HEK293T (cell line): ENCODE results near the gene CTNNAL1.

Source experiments
- CTCF ChIA-PET: fragments of 350-600 bp; formaldehyde crosslinking; extraction: SDS; loops from one replicate; lab custom pipeline; 2021; ENCODE audit warnings: antibody characterized with exemption, inconsistent platforms; lab: Yijun Ruan, JAX
- POLR2A ChIA-PET: fragments of 350-600 bp; formaldehyde crosslinking; extraction: SDS; loops from one replicate; lab custom pipeline; 2020; ENCODE audit warnings: antibody characterized with exemption, inconsistent platforms; lab: Yijun Ruan, JAX
- DNase-seq: peaks from one replicate; pipeline ENCODE4 v3.0.0; 2012; ENCODE audit warnings: mixed read lengths; ENCODE audit errors: extremely low spot score
- ARNT ChIP-seq: fragments of 450-650 bp; IDR thresholded peaks from 2 replicates; pipeline ENCODE4 v1.6.1; 2017; ENCODE audit warnings: mild to moderate bottlenecking
- BHLHE40 ChIP-seq: fragments of 450-650 bp; IDR thresholded peaks from 2 replicates; pipeline ENCODE4 v1.6.1; 2016; ENCODE audit warnings: mild to moderate bottlenecking, moderate library complexity, borderline replicate concordance
- CTBP1 ChIP-seq: fragments of 450-650 bp; IDR thresholded peaks from 2 replicates; pipeline ENCODE4 v1.6.1; 2016; ENCODE audit warnings: borderline replicate concordance
- ELF4 ChIP-seq: fragments of 450-650 bp; IDR thresholded peaks from 2 replicates; pipeline ENCODE4 v1.6.1; 2017; ENCODE audit warnings: antibody characterized with exemption
- FOXA1 ChIP-seq: fragments of 450-650 bp; IDR thresholded peaks from 2 replicates; pipeline ENCODE4 v1.6.1; 2016; ENCODE audit warnings: mild to moderate bottlenecking
- FOXK2 ChIP-seq: fragments of 450-650 bp; IDR thresholded peaks from 2 replicates; pipeline ENCODE4 v1.6.1; 2016; ENCODE audit warnings: mild to moderate bottlenecking
- FOXM1 ChIP-seq: fragments of 450-650 bp; IDR thresholded peaks from 2 replicates; pipeline ENCODE4 v1.6.1; 2017; ENCODE audit warnings: mild to moderate bottlenecking, borderline replicate concordance
- HDGF ChIP-seq: fragments of 450-650 bp; IDR thresholded peaks from 2 replicates; pipeline ENCODE4 v1.6.1; 2017; ENCODE audit warnings: antibody characterized with exemption, borderline replicate concordance
- L3MBTL2 ChIP-seq: fragments of 450-650 bp; conservative IDR thresholded peaks from 2 replicates; pipeline ENCODE4 v1.6.1; 2016; ENCODE audit warnings: mild to moderate bottlenecking
- LEF1 ChIP-seq: fragments of 450-650 bp; IDR thresholded peaks from 2 replicates; pipeline ENCODE4 v1.6.1; 2017; ENCODE audit warnings: mild to moderate bottlenecking, borderline replicate concordance
- NFRKB ChIP-seq: fragments of 450-650 bp; IDR thresholded peaks from 2 replicates; pipeline ENCODE4 v1.6.1; 2016; ENCODE audit warnings: mild to moderate bottlenecking, moderate library complexity
- SP1 ChIP-seq: fragments of 450-650 bp; IDR thresholded peaks from 2 replicates; pipeline ENCODE4 v1.6.1; 2017
- SUZ12 ChIP-seq: fragments of 450-650 bp; IDR thresholded peaks from 2 replicates; pipeline ENCODE4 v1.6.1; 2016; ENCODE audit warnings: mild to moderate bottlenecking
- TARDBP ChIP-seq: fragments of 450-650 bp; IDR thresholded peaks from 2 replicates; pipeline ENCODE4 v1.6.1; 2016
- ZNF384 ChIP-seq: fragments of 450-650 bp; IDR thresholded peaks from 2 replicates; pipeline ENCODE4 v1.6.1; 2016
- TF ChIP-seq, protein P1 (sequence below): fragments of 450-650 bp; IDR thresholded peaks from 2 replicates; pipeline ENCODE4 v1.6.1; 2016

Gene CTNNAL1

DNA sequence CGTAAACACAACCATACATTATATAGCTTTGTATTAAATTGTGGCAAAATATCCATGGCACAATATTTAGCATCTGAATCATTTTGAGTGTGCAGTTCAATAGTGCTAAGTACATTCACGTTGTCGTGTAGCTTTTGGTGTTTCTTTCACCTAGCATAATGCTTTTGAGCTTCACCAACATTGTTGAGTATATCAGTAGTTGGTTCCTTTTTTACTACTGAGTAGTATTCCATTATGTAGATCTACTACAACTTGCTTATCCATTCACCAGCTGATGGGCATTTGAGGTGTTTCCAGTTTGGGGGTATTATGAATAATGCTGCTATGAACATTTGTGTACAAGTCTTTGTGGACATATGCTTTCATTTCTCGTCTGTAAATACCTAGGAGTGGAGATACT lies 27.3 kb upstream of the CTNNAL1 start:
- POLR2A ChIA-PET = no interaction called here
- TF ChIP-seq FOXA1 (no peak), CTBP1 (no peak), BHLHE40 (no peak), FOXK2 (no peak), SUZ12 (no peak), FOXM1 (no peak)
- DNase-seq = no peak
- CTCF ChIA-PET = no interaction called here

DNA sequence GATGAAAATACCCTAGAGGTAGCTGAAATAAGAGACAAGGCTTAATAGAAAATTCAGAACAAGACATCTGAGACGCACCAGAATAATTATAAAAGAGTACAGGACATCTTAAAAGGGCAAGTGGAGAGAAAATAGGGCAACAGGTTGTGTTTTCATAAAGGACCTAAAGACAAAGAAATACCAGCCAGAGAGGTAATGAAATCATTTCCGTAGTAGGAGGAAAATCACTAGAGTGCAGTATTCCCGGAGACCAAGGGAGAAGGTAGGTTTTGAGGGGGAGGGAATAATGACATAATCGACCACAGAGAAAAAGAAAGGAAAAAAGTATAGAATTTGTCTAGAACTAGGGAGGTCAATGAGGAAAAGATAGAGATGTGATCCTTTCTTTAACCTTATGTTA lies 26.2 kb upstream of the CTNNAL1 start:
- CTCF ChIA-PET = interaction anchor here (1.1 kb wide), 1 partner anchor 25 kb away, joined by 3 read pairs; no protein-coding TSS in a partner anchor
- POLR2A ChIA-PET = no interaction called here
- no peak for DNase-seq
- no peak for TF ChIP-seq ELF4

DNA sequence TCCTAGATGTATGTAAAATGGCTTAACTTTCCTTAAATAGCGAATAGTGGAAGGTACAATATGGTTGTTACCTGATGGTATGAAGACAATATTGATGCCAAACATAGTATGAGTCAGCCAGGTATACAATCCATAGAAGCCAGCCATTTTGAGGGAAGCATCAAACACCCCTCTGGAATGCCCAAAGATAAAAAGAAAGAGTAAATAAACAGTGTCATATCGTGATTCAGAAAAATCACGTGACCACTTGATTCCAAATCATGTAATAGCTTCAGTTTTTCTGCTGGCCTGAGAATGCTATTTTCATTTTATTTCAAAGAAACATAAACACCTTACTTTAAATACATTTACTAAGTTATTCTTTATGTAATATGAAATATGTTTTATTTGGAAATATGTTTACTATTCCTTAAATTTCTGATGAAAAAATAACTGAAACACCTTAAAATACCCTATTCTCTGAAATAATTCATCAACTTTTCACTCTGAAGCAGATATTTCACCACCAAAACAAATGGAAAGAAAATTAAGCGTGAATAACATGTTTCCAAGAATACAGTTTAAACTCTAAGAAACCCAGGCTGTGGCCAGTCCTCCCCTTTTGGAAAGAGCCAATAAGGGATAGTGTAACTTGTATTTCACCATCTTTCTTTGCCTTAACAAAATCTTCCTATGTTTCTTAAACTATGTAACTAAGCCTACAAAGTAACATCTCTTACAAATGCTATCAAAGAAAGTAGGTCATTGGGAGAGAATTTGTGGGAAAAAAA lies 24.8 kb upstream of the CTNNAL1 start:
- ChIA-PET CTCF (interaction anchor here (1.1 kb wide), 1 partner anchor 24 kb away, joined by 3 read pairs; no protein-coding TSS in a partner anchor), POLR2A (no interaction called here)

DNA sequence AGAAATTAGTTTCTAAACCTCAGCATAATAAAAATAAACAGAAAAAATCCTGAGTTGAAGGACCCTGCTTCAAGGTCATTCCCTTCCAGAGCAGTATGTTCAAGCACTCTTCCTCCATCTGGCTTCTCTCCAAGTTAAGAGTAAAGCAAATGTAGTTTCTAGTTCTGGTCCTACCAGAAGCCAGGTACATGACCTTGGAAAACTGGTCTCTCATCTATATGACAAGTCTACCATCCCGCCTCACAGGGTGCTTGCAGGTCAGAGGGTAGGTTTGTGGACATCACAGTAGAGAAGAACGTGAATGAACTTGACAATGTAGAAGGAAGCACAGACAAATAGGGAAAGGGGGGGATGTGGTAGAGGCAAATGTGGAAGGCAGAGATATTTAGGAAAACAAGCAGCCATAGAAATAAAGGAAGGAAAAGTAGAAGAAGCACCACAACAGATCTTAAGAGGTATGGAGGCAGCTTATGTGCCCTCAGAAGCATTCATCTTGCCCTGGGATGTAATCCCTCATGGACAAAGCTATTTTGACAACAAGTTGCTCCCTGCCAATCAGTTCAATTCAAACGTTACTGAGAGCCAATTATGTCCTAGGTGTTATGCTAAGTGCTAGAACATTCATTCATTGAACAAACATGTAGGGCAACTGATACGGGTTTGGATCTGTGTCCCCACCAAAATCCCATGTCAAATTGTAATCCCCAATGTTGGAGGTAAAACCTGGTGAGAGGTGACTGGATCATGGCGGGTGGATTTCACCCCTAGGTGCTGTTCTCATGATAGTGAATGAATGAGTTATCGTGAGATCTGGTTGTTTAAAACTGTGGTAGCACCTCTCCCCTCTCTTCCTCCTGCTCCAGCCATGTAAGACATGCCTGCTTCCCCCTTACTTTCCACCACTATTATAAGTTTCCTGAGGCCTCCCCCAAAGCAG lies 23.7 kb upstream of the CTNNAL1 start:
- ChIA-PET CTCF (no interaction called here), POLR2A (no interaction called here)
- DNase-seq = no peak
- TF ChIP-seq ELF4 (no peak), CTBP1 (no peak), FOXA1 (no peak), L3MBTL2 (no peak), SP1 (no peak)

More for the DNA sequence above, 24.8 kb upstream of the CTNNAL1 start:
- no peak for DNase-seq
- TF ChIP-seq, protein P1, sequence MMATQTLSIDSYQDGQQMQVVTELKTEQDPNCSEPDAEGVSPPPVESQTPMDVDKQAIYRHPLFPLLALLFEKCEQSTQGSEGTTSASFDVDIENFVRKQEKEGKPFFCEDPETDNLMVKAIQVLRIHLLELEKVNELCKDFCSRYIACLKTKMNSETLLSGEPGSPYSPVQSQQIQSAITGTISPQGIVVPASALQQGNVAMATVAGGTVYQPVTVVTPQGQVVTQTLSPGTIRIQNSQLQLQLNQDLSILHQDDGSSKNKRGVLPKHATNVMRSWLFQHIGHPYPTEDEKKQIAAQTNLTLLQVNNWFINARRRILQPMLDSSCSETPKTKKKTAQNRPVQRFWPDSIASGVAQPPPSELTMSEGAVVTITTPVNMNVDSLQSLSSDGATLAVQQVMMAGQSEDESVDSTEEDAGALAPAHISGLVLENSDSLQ = no peak
- TF ChIP-seq NFRKB (no peak), FOXA1 (no peak), BHLHE40 (no peak), ARNT (no peak), SUZ12 (no peak), FOXK2 (no peak), HDGF (no peak), FOXM1 (no peak), LEF1 (no peak), ELF4 (no peak), CTBP1 (no peak), SP1 (no peak), ZNF384 (no peak), L3MBTL2 (no peak)

DNA sequence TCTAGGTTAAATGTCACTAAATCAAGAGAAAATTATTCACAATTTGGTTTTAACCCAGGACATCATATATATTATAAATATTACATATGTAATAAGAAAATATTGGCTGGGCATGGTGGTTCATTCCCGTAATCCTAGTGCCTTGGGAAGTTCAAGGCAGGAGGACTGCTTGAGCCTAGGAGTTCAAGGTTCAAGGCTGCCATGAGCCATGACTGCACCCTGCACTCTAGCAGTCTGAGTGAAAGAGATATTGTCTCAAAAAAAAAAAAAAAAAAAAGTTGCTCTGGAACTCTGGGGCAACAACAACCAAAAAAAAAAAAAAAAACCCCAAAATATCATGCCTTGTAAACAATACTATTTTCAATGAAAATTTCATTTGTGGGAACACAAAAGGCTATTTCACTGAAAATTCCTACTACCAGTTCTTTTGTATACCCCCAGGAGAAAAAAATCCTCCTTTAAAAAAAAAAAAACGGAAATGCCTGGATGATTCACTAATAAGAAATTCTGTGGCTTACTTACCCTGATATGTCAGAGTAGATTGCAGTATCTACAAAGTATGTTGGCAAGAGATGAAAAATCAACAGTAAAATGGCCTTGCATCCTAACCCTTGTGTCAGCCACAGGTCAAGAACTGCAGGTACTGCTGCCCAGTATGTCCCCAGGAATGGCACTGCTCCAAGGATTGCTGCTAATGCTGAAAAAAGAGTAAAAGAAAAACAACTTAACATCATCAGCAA lies 22.6 kb upstream of the CTNNAL1 start:
- ChIA-PET CTCF (no interaction called here), POLR2A (no interaction called here)
- no peak for TF ChIP-seq SUZ12
- TF ChIP-seq NFRKB = no peak
- no peak for TF ChIP-seq FOXK2
- no peak for TF ChIP-seq LEF1
- no peak for TF ChIP-seq SP1
- TF ChIP-seq, protein P1 = no peak
- no peak for TF ChIP-seq FOXM1
- no peak for TF ChIP-seq ARNT
- no peak for TF ChIP-seq TARDBP
- TF ChIP-seq FOXA1 = no peak
- no peak for TF ChIP-seq ELF4
- no peak for TF ChIP-seq CTBP1
- TF ChIP-seq ZNF384 = no peak
- no peak for TF ChIP-seq L3MBTL2
- no peak for DNase-seq

DNA sequence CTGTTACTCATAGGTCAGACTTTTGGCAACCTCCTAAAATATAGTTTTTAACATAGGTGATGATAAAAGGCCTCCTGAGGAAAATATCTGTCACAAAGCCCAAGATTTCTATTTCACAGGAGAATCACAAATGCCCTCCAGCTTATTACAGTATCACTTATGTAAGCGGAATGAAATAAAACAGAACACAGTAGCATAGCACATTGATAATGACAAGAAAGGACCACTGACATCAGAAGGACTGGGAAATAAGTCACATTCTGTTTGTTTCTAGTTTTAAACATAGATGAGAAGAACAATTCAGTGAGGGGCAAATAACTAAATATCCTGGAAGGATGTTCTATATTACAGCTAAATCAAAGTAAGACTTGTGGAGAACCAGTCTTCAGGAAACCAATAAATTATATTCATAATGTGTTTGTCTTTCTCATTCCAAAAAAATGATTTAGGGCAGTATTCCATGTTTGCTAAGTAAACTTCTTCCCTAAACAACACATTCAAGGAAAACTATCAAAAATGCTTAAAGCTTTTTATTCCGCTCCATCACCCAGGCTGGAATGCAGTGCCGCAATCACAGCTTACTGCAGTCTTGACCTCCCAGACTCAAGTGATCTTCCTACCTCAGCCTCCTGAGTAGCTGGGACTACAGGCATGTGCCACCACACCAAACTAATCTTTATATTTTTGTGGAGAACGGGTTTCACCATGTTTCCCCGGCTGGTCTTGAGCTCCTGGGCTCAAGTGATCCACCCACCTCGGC lies 20.8 kb upstream of the CTNNAL1 start:
- ChIA-PET CTCF (no interaction called here), POLR2A (no interaction called here)
- no peak for TF ChIP-seq CTBP1
- TF ChIP-seq FOXA1 = no peak
- no peak for TF ChIP-seq HDGF
- TF ChIP-seq FOXM1 = no peak
- TF ChIP-seq NFRKB = no peak
- no peak for TF ChIP-seq SP1
- no peak for DNase-seq
